Keratinocyte (primary cell): ENCODE data around the gene TNKS1BP1.

Experiments
- EZH2 ChIP-seq: IDR thresholded peaks from one replicate; pipeline ENCODE4 v1.6.1; 2012; ENCODE audit warnings: inconsistent platforms, mild to moderate bottlenecking, low read length, moderate library complexity
- TF ChIP-seq, protein P1 (sequence below), 3 experiments: IDR thresholded peaks in 1 of 3; conservative IDR thresholded peaks in 1 of 3; optimal IDR thresholded peaks in 1 of 3; 2 replicates in 2 of 3; 3 replicates in 1 of 3; pipeline versions ENCODE3 to v1.5.1; 2011; ENCODE audit warnings: low read length in 3 of 3, mild to moderate bottlenecking in 3 of 3, moderate library complexity in 2 of 3, control low read depth in 1 of 3, inconsistent platforms in 1 of 3; ENCODE audit not compliant: insufficient read depth in 2 of 3; ENCODE audit errors: extremely low read depth in 1 of 3

DNA sequence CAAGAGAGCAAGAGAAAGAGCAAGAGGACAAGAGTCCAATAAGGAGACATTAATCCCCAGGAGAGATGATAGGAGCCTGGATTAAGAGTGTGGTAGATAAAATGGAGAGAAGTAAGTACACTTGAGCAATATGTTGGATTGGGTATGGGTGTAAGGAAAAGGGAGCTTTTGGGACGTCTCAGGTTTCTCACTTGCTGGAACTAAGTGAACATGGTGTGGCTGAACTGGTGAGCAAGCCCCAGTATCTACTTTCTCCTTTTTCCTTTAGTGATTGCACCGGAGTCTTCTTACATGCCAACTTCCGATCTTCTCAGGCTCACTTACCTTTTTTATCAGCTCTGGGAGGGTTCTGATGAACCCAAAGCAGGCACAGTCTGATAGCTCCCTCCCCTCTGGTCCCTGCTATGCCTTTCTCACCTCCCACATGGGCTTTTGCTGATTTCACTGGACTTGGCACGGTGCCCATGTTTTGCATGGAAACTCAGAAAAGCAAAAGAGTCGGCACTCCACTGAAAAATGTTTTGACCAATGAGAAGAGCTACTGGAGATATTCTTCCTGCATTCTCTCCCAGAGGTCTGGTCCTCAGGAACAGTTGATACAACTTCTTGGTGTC is 73.2 kb downstream of the TNKS1BP1 start:
- TF ChIP-seq, protein P1, sequence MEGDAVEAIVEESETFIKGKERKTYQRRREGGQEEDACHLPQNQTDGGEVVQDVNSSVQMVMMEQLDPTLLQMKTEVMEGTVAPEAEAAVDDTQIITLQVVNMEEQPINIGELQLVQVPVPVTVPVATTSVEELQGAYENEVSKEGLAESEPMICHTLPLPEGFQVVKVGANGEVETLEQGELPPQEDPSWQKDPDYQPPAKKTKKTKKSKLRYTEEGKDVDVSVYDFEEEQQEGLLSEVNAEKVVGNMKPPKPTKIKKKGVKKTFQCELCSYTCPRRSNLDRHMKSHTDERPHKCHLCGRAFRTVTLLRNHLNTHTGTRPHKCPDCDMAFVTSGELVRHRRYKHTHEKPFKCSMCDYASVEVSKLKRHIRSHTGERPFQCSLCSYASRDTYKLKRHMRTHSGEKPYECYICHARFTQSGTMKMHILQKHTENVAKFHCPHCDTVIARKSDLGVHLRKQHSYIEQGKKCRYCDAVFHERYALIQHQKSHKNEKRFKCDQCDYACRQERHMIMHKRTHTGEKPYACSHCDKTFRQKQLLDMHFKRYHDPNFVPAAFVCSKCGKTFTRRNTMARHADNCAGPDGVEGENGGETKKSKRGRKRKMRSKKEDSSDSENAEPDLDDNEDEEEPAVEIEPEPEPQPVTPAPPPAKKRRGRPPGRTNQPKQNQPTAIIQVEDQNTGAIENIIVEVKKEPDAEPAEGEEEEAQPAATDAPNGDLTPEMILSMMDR (optimal IDR thresholded peaks at IDR 0.05 in 1 of 3, IDR thresholded peaks at IDR 0.05 in 1 of 3, conservative IDR thresholded peaks at IDR 0.05 in 1 of 3; ENCODE audit: extremely low read depth in 1 of 3, insufficient read depth in 2 of 3, low read length in 3 of 3) = no peak
- no peak for TF ChIP-seq EZH2
